Endothelial cell (in vitro differentiated cells): ENCODE data around the gene TNFRSF1B. TPM values are rescaled to one million over a fixed set of nuclear protein-coding genes. Genes with fewer than 3 reads are reported as not detected.

Source experiments
- DNase-seq: peaks from one replicate; pipeline ENCODE4 v3.0.0; 2021; ENCODE audit warnings: low spot score
- H3K27ac Mint-ChIP-seq: one replicate; pipeline ENCODE4 v1.8.0; 2021; ENCODE audit warnings: mixed read lengths, inconsistent platforms; ENCODE audit not compliant: unreplicated experiment
- H3K27me3 Mint-ChIP-seq: one replicate; pipeline ENCODE4 v1.8.0; 2021; ENCODE audit warnings: mild to moderate bottlenecking, moderate library complexity, mixed read lengths, inconsistent platforms; ENCODE audit not compliant: unreplicated experiment
- H3K36me3 Mint-ChIP-seq: one replicate; pipeline ENCODE4 v1.8.0; 2021; ENCODE audit warnings: mild to moderate bottlenecking, low read depth, mixed read lengths, inconsistent platforms; ENCODE audit not compliant: unreplicated experiment
- H3K4me1 Mint-ChIP-seq: one replicate; pipeline ENCODE4 v1.8.0; 2021; ENCODE audit warnings: mild to moderate bottlenecking, mixed read lengths, inconsistent platforms; ENCODE audit not compliant: unreplicated experiment
- H3K4me3 Mint-ChIP-seq: one replicate; pipeline ENCODE4 v1.8.0; 2021; ENCODE audit warnings: mild to moderate bottlenecking, mixed read lengths, inconsistent platforms; ENCODE audit not compliant: unreplicated experiment
- H3K9me3 Mint-ChIP-seq: one replicate; pipeline ENCODE4 v1.8.0; 2021; ENCODE audit warnings: mixed read lengths, inconsistent platforms; ENCODE audit not compliant: unreplicated experiment
- CTCF ChIP-seq: fragments of 200-600 bp; sonication (generic); IDR thresholded peaks from one replicate; pipeline ENCODE4 v1.5.0; 2021; ENCODE audit warnings: antibody characterized with exemption; ENCODE audit not compliant: unreplicated experiment
- total RNA-seq: library from RNA; stranded (reverse); fragmentation: NEBNext Ultra II Directional; extraction: Animal tissue kit (Norgen Biotek cat#: 25700); gene quantifications from one replicate; pipeline ENCODE4 v1.2.1, GENCODE V29; 2021; ENCODE audit not compliant: unreplicated experiment

TNFRSF1B gene
- total RNA-seq, 1 donor from 2014 or later, result 142 TPM

GRCh38 chr1:12206238-12206637 is 39.4 kb downstream of the TNFRSF1B start:
- H3K4me1 Mint-ChIP-seq, result peaks cover 13% of the 10 kb centered on the region
- no peak overlapping the region for H3K27ac Mint-ChIP-seq
- no peaks in the 10 kb centered on the region for H3K9me3 Mint-ChIP-seq
- no peak for DNase-seq
- H3K27me3 Mint-ChIP-seq, result peaks cover 16% of the 10 kb centered on the region
- peaks cover 21% of the 10 kb centered on the region for H3K36me3 Mint-ChIP-seq
- no peak for TF ChIP-seq CTCF
- H3K4me3 Mint-ChIP-seq, result no peak overlapping the region

DNA sequence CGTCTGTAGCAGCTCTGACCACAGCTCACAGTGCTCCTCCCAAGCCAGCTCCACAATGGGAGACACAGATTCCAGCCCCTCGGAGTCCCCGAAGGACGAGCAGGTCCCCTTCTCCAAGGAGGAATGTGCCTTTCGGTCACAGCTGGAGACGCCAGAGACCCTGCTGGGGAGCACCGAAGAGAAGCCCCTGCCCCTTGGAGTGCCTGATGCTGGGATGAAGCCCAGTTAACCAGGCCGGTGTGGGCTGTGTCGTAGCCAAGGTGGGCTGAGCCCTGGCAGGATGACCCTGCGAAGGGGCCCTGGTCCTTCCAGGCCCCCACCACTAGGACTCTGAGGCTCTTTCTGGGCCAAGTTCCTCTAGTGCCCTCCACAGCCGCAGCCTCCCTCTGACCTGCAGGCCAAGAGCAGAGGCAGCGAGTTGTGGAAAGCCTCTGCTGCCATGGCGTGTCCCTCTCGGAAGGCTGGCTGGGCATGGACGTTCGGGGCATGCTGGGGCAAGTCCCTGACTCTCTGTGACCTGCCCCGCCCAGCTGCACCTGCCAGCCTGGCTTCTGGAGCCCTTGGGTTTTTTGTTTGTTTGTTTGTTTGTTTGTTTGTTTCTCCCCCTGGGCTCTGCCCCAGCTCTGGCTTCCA is 40.1 kb downstream of the TNFRSF1B start:
- peaks cover 16% of the 10 kb centered on the region for H3K27me3 Mint-ChIP-seq
- no peak for DNase-seq
- TF ChIP-seq CTCF, result no peak
- H3K27ac Mint-ChIP-seq, result no peak overlapping the region
- no peaks in the 10 kb centered on the region for H3K9me3 Mint-ChIP-seq
- peaks cover 17% of the 10 kb centered on the region for H3K36me3 Mint-ChIP-seq
- H3K4me3 Mint-ChIP-seq, result no peak overlapping the region
- peaks cover 13% of the 10 kb centered on the region for H3K4me1 Mint-ChIP-seq

DNA sequence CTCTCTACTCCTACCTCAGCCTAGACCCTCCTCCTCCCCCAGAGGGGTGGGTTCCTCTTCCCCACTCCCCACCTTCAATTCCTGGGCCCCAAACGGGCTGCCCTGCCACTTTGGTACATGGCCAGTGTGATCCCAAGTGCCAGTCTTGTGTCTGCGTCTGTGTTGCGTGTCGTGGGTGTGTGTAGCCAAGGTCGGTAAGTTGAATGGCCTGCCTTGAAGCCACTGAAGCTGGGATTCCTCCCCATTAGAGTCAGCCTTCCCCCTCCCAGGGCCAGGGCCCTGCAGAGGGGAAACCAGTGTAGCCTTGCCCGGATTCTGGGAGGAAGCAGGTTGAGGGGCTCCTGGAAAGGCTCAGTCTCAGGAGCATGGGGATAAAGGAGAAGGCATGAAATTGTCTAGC is 41.5 kb downstream of the TNFRSF1B start:
- Mint-ChIP-seq H3K27me3 (peaks cover 16% of the 10 kb centered on the region), H3K4me3 (no peak overlapping the region), H3K4me1 (peaks cover 13% of the 10 kb centered on the region), H3K9me3 (no peaks in the 10 kb centered on the region), H3K27ac (no peak overlapping the region), H3K36me3 (peaks cover 8% of the 10 kb centered on the region)
- TF ChIP-seq CTCF, result no peak
- no peak for DNase-seq

- H3K4me1 Mint-ChIP-seq, result peaks cover 13% of the 10 kb centered on the region
- TF ChIP-seq CTCF, result peak; percentile 97
- H3K27me3 Mint-ChIP-seq, result peaks cover 16% of the 10 kb centered on the region
- H3K36me3 Mint-ChIP-seq, result peaks cover 5% of the 10 kb centered on the region
- H3K9me3 Mint-ChIP-seq, result no peaks in the 10 kb centered on the region
- peak; percentile 93 for DNase-seq
- no peak overlapping the region for H3K4me3 Mint-ChIP-seq
- peak overlapping the region; percentile 13 for H3K27ac Mint-ChIP-seq
Measured at GRCh38 chr1:12208764-12209494, 42.1 kb downstream of the TNFRSF1B start.

DNA sequence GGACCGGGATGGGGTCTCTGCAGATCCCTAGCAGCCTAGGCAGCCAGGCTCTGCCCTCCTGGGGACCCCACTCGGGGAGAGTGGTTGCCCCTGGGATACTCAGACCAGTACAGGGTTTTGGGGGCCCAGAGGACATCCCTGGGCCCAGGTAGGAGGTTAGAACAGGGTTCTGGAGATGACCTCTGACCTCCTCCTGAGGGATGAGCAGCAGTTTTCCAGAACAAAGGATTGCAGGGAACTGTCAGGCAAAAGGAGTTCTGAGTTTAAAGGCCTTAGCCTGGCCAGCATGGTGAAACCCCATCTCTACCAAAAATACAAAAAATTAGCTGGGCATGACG is 42.7 kb downstream of the TNFRSF1B start:
- H3K36me3 Mint-ChIP-seq, result peaks cover 5% of the 10 kb centered on the region
- DNase-seq, result no peak
- no peak overlapping the region for H3K4me3 Mint-ChIP-seq
- no peaks in the 10 kb centered on the region for H3K9me3 Mint-ChIP-seq
- no peak for TF ChIP-seq CTCF
- H3K27me3 Mint-ChIP-seq, result peaks cover 16% of the 10 kb centered on the region
- peaks cover 13% of the 10 kb centered on the region for H3K4me1 Mint-ChIP-seq
- no peak overlapping the region for H3K27ac Mint-ChIP-seq
